Neuronal stem cell (in vitro differentiated cells): Measurements from ENCODE around the gene MSH5.
A peak's percentile ranks its signal among the peaks of the same experiment; 100 is the strongest.

Experiments
- DNase-seq: peaks from one replicate; pipeline ENCODE4 v3.0.0-alpha.2; 2013; ENCODE audit warnings: low spot score
- H2AFZ ChIP-seq: one replicate; pipeline ENCODE4 v1.6.1; 2013; ENCODE audit warnings: mild to moderate bottlenecking, low read length, inconsistent platforms
- H2AK5ac ChIP-seq: 2 replicates; pipeline ENCODE4 v1.6.1; 2013; ENCODE audit warnings: low read depth, mild to moderate bottlenecking, inconsistent platforms, low read length, moderate library complexity, mixed read lengths
- H2BK120ac ChIP-seq: 2 replicates; pipeline ENCODE4 v1.6.1; 2013; ENCODE audit warnings: low read depth, mild to moderate bottlenecking, inconsistent platforms, low read length, moderate library complexity, mixed read lengths
- H2BK12ac ChIP-seq: one replicate; pipeline ENCODE4 v1.6.1; 2013; ENCODE audit warnings: low read length, inconsistent platforms
- H2BK15ac ChIP-seq: 2 replicates; pipeline ENCODE4 v1.6.1; 2013; ENCODE audit warnings: mild to moderate bottlenecking, low read length, inconsistent platforms, mixed read lengths
- H2BK5ac ChIP-seq: one replicate; pipeline ENCODE4 v1.6.1; 2013; ENCODE audit warnings: inconsistent platforms, mild to moderate bottlenecking, low read length, moderate library complexity
- H3K14ac ChIP-seq: one replicate; pipeline ENCODE4 v1.6.1; 2013; ENCODE audit warnings: low read length, inconsistent platforms
- H3K18ac ChIP-seq: 2 replicates; pipeline ENCODE4 v1.6.1; 2013; ENCODE audit warnings: low read length, inconsistent platforms
- H3K23ac ChIP-seq: 2 replicates; pipeline ENCODE4 v1.6.1; 2013; ENCODE audit warnings: low read depth, mild to moderate bottlenecking, mixed read lengths, low read length, inconsistent platforms; ENCODE audit not compliant: poor library complexity
- H3K27ac ChIP-seq: replicated peaks from 3 replicates; pipeline ENCODE4 v1.5.1; 2013; ENCODE audit warnings: low read length, inconsistent platforms
- H3K27me3 ChIP-seq, 3 experiments: 2 replicates each; pipeline ENCODE4 v1.6.1; 2013; ENCODE audit warnings: low read length in 3 of 3, mild to moderate bottlenecking in 2 of 3, inconsistent platforms in 1 of 3, low read depth in 1 of 3, mixed read lengths in 1 of 3, moderate library complexity in 1 of 3; ENCODE audit not compliant: control insufficient read depth in 3 of 3, insufficient read depth in 3 of 3
- H3K36me3 ChIP-seq, 2 donors: replicated peaks in 1 of 2; 2 replicates each; pipeline ENCODE4 v1.6.1; 2013; ENCODE audit warnings: low read length in 2 of 2; ENCODE audit not compliant: control insufficient read depth in 2 of 2, insufficient read depth in 2 of 2
- H3K4ac ChIP-seq: 2 replicates; pipeline ENCODE4 v1.6.1; 2013; ENCODE audit warnings: inconsistent platforms, mild to moderate bottlenecking, low read length, moderate library complexity
- H3K4me1 ChIP-seq, 2 donors: 1 replicate in 1 of 2; 2 replicates in 1 of 2; pipeline ENCODE4 v1.6.1; 2013; ENCODE audit warnings: low read length in 2 of 2, low read depth in 1 of 2; ENCODE audit not compliant: control insufficient read depth in 2 of 2, insufficient read depth in 1 of 2
- H3K4me2 ChIP-seq: one replicate; pipeline ENCODE4 v1.6.1; 2013; ENCODE audit warnings: mild to moderate bottlenecking, low read length, inconsistent platforms; ENCODE audit not compliant: insufficient read depth, poor library complexity, severe bottlenecking
- H3K4me3 ChIP-seq, 2 donors: 2 replicates each; pipeline ENCODE4 v1.5.1; 2013; ENCODE audit warnings: low read length in 2 of 2, mild to moderate bottlenecking in 2 of 2, inconsistent platforms in 1 of 2, moderate library complexity in 1 of 2
- H3K79me1 ChIP-seq: one replicate; pipeline ENCODE4 v1.6.1; 2013; ENCODE audit warnings: low read depth, mild to moderate bottlenecking, inconsistent platforms, low read length, moderate library complexity
- H3K9ac ChIP-seq: one replicate; pipeline ENCODE4 v1.6.1; 2013; ENCODE audit warnings: mild to moderate bottlenecking, low read depth, low read length, inconsistent platforms; ENCODE audit not compliant: poor library complexity
- H3K9me3 ChIP-seq, 2 donors: replicated peaks in 1 of 2; 2 replicates each; pipeline versions ENCODE3 to v1.6.1; 2013; ENCODE audit warnings: low read length in 2 of 2, mild to moderate bottlenecking in 2 of 2, inconsistent platforms in 1 of 2, low read depth in 1 of 2, mixed read lengths in 1 of 2, moderate library complexity in 1 of 2; ENCODE audit not compliant: control insufficient read depth in 2 of 2, insufficient read depth in 1 of 2
- H4K8ac ChIP-seq: one replicate; pipeline ENCODE4 v1.6.1; 2013; ENCODE audit warnings: low read depth, mild to moderate bottlenecking, inconsistent platforms, low read length, moderate library complexity
- H4K91ac ChIP-seq: one replicate; pipeline ENCODE4 v1.6.1; 2013; ENCODE audit warnings: low read length, low read depth, mild to moderate bottlenecking, inconsistent platforms; ENCODE audit not compliant: poor library complexity
- WGBS, 2 donors: extraction: QIAGEN DNeasy Blood & Tissue Kit; methylation state at CpG; one replicate each; pipeline ENCODE4 v1.1.7; 2013; ENCODE audit warnings: missing lambda C conversion rate in 2 of 2, mixed read lengths in 1 of 2; ENCODE audit not compliant: insufficient read length in 2 of 2, insufficient replicate concordance in 1 of 2; ENCODE audit errors: extremely low coverage in 2 of 2; 5-methylcytosine and 5-hydroxymethylcytosine counted together

The MSH5 gene

GRCh38 chr6:31767096-31767645, 27.4 kb downstream of the MSH5 start:
- Histone ChIP-seq H4K91ac (no peak overlapping the region), H3K23ac (no peak overlapping the region), H3K36me3 (peaks cover 0 to 29% of the 10 kb centered on the region in 2 donors), H3K4me2 (no peak overlapping the region), H2BK5ac (no peak overlapping the region), H2BK120ac (no peak overlapping the region), H3K27me3 (no peaks in the 10 kb centered on the region), H3K9me3 (peaks cover 0 to 1% of the 10 kb centered on the region in 2 donors), H3K79me1 (no peaks in the 10 kb centered on the region), H3K27ac (no peak overlapping the region), H3K9ac (no peak overlapping the region), H2BK15ac (peak overlapping the region; percentile 96), H3K4me1 (peaks cover 15 to 23% of the 10 kb centered on the region in 2 donors), H4K8ac (no peak overlapping the region), H3K14ac (no peak overlapping the region), H3K4me3 (no peak overlapping the region), H2BK12ac (no peak overlapping the region), H2AK5ac (peak overlapping the region; percentile 41), H3K18ac (peak overlapping the region; percentile 23), H2AFZ (no peak overlapping the region), H3K4ac (no peak overlapping the region)
- no peak for DNase-seq
- no CpG with 5 or more reads among the region's 6 CpGs for WGBS, 2 donors

- Histone ChIP-seq H4K8ac (no peak overlapping the region), H3K18ac (peak overlapping the region; percentile 71), H2AK5ac (peak overlapping the region; percentile 9), H3K36me3 (peaks cover 0 to 17% of the 10 kb centered on the region in 2 donors), H3K4me2 (no peak overlapping the region), H3K27me3 (no peaks in the 10 kb centered on the region), H2BK15ac (no peak overlapping the region), H2BK12ac (peak overlapping the region; percentile 54), H3K27ac (no peak overlapping the region), H3K4me1 (peaks cover 6 to 15% of the 10 kb centered on the region in 2 donors), H4K91ac (no peak overlapping the region), H2BK5ac (peak overlapping the region; percentile 12), H3K9ac (peak overlapping the region; percentile 84), H3K14ac (no peak overlapping the region), H3K4ac (no peak overlapping the region), H3K79me1 (no peaks in the 10 kb centered on the region), H2AFZ (no peak overlapping the region), H3K9me3 (peaks cover 0 to 1% of the 10 kb centered on the region in 2 donors), H3K4me3 (no peak overlapping the region), H3K23ac (peak overlapping the region; percentile 31), H2BK120ac (no peak overlapping the region)
- no peak for DNase-seq
- WGBS, 2 donors: no CpG with 5 or more reads among the region's 18 CpGs
Measured at GRCh38 chr6:31768363-31769257, 28.8 kb downstream of the MSH5 start.

GRCh38 chr6:31769684-31770371, 30.0 kb downstream of the MSH5 start:
- no peak overlapping the region for H3K4ac ChIP-seq
- no peak overlapping the region for H3K4me2 ChIP-seq
- WGBS, 2 donors: no CpG with 5 or more reads among the region's 12 CpGs
- H4K8ac ChIP-seq: no peak overlapping the region
- H3K79me1 ChIP-seq: no peaks in the 10 kb centered on the region
- peaks cover 0 to 1% of the 10 kb centered on the region in 2 donors for H3K9me3 ChIP-seq
- no peak for DNase-seq
- H3K14ac ChIP-seq: no peak overlapping the region
- no peak overlapping the region for H2BK120ac ChIP-seq
- H2AFZ ChIP-seq: no peak overlapping the region
- no peak overlapping the region for H2BK12ac ChIP-seq
- H3K4me3 ChIP-seq: no peak overlapping the region
- peak overlapping the region; percentile 32 for H2BK5ac ChIP-seq
- no peak overlapping the region for H4K91ac ChIP-seq
- H3K18ac ChIP-seq: no peak overlapping the region
- H3K27ac ChIP-seq: no peak overlapping the region
- no peak overlapping the region for H3K9ac ChIP-seq
- H3K27me3 ChIP-seq: no peaks in the 10 kb centered on the region
- no peak overlapping the region for H2AK5ac ChIP-seq
- H3K4me1 ChIP-seq: peaks cover 0 to 8% of the 10 kb centered on the region in 2 donors
- peaks cover 0 to 6% of the 10 kb centered on the region in 2 donors for H3K36me3 ChIP-seq
- peak overlapping the region; percentile 37 for H3K23ac ChIP-seq
- H2BK15ac ChIP-seq: no peak overlapping the region

- Histone ChIP-seq H4K8ac (no peak overlapping the region), H3K4ac (no peak overlapping the region), H3K27ac (no peak overlapping the region), H3K79me1 (no peaks in the 10 kb centered on the region), H3K9me3 (peaks cover 0 to 1% of the 10 kb centered on the region in 2 donors), H3K4me1 (peaks cover 0 to 7% of the 10 kb centered on the region in 2 donors), H3K9ac (no peak overlapping the region), H4K91ac (no peak overlapping the region), H2BK120ac (no peak overlapping the region), H3K23ac (no peak overlapping the region), H2AK5ac (no peak overlapping the region), H3K18ac (no peak overlapping the region), H2AFZ (no peak overlapping the region), H3K27me3 (no peaks in the 10 kb centered on the region), H3K36me3 (no peaks in the 10 kb centered on the region), H2BK15ac (no peak overlapping the region), H2BK5ac (no peak overlapping the region), H3K4me2 (no peak overlapping the region), H2BK12ac (no peak overlapping the region), H3K14ac (no peak overlapping the region), H3K4me3 (no peak overlapping the region)
- no CpG with 5 or more reads among the region's 2 CpGs for WGBS, 2 donors
- no peak for DNase-seq
Measured at GRCh38 chr6:31770860-31771259, 31.1 kb downstream of the MSH5 start.
